Measurements from ENCODE around the gene NELFCD.

DNA sequence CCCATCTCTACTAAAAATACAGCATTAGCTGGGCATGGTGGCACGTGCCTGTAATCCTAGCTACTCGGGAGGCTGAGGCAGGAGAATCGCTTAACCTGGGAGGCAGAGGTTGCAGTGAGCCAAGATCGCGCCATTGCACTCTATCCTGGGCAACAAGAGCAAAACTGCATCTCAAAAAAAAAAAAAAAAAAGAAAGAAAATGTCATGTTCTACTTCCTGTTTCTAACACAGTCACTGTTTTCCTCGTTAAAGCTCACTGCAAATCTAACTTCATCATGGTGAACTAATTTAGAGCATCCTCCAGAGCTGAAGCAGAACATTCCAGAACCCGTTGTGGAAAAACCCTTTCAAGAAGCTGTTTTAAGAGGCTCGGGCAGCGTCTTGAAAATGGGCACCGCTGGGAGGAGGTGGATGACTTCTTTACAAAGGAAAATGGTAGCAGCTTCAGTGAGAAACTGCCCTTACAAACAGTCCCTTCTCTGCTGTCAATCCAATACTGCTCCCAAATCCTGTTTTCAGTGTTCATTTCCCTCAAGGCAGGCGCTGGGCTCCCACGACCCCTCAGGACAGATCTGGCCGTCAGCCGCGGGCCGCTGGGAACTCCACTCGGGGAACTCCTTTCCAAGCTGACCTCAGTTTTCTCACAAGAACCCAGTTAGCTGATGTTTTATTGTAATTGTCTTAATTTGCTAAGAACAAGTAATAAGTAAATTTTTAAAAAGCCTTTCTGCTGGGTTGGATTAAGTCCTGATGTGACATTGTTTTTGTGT, 13.5 kb downstream of the NELFCD start:
- TF ChIP-seq, protein P1, sequence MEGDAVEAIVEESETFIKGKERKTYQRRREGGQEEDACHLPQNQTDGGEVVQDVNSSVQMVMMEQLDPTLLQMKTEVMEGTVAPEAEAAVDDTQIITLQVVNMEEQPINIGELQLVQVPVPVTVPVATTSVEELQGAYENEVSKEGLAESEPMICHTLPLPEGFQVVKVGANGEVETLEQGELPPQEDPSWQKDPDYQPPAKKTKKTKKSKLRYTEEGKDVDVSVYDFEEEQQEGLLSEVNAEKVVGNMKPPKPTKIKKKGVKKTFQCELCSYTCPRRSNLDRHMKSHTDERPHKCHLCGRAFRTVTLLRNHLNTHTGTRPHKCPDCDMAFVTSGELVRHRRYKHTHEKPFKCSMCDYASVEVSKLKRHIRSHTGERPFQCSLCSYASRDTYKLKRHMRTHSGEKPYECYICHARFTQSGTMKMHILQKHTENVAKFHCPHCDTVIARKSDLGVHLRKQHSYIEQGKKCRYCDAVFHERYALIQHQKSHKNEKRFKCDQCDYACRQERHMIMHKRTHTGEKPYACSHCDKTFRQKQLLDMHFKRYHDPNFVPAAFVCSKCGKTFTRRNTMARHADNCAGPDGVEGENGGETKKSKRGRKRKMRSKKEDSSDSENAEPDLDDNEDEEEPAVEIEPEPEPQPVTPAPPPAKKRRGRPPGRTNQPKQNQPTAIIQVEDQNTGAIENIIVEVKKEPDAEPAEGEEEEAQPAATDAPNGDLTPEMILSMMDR (conservative IDR thresholded peaks at IDR 0.05; ENCODE audit: low read depth, low read length), result no peak
- no peak for TF ChIP-seq EZH2phosphoT487 (IDR thresholded peaks at IDR 0.05; ENCODE audit: borderline replicate concordance, low read length)
- TF ChIP-seq EZH2 (IDR thresholded peaks at IDR 0.05; ENCODE audit: low read length, unreplicated experiment), result no peak

Data from PC-3 (cell line).